ENCODE data around the gene FDXR.
A peak's percentile ranks its signal among the peaks of the same experiment; 100 is the strongest.
"Not testable (repeated sequence)": the region's sequence is repeated elsewhere in the genome, so short reads cannot be mapped to it uniquely, and the experiment has no call there.

Gene FDXR

GRCh38 chr17:74871356-74872076 lies 1.3 kb downstream of the FDXR start:
- DNase-seq (ENCODE audit: low spot score) = no peak

GRCh38 chr17:74870512-74870911 lies 2.3 kb downstream of the FDXR start:
- no peak for DNase-seq (ENCODE audit: low spot score)

- not testable (repeated sequence) for DNase-seq (ENCODE audit: low spot score)
These were observed 2.8 kb downstream of the FDXR start for GRCh38 chr17:74870028-74870427.

GRCh38 chr17:74868908-74869255 lies 3.9 kb downstream of the FDXR start:
- DNase-seq (ENCODE audit: low spot score) = no peak

GRCh38 chr17:74868251-74868907 lies 4.4 kb downstream of the FDXR start:
- DNase-seq (ENCODE audit: low spot score) = no peak

- DNase-seq (ENCODE audit: low spot score) = no peak
These were observed 6.5 kb downstream of the FDXR start for GRCh38 chr17:74866198-74866835.

- DNase-seq (ENCODE audit: low spot score) = no peak
These were observed 7.1 kb downstream of the FDXR start for GRCh38 chr17:74865504-74866197.

GRCh38 chr17:74864866-74865395 lies 7.9 kb downstream of the FDXR start:
- DNase-seq (ENCODE audit: low spot score) = peak; percentile 76

GRCh38 chr17:74864297-74864865 lies 8.4 kb downstream of the FDXR start:
- DNase-seq (ENCODE audit: low spot score) = no peak

GRCh38 chr17:74863420-74864296 lies 9.1 kb downstream of the FDXR start:
- no peak for DNase-seq (ENCODE audit: low spot score)

- no peak for DNase-seq (ENCODE audit: low spot score)
These were observed 9.9 kb downstream of the FDXR start for GRCh38 chr17:74862919-74863318.

- DNase-seq (ENCODE audit: low spot score) = peak; percentile 83
These were observed 10.5 kb downstream of the FDXR start for GRCh38 chr17:74862108-74862901.

GRCh38 chr17:74861662-74862107 lies 11.1 kb downstream of the FDXR start:
- DNase-seq (ENCODE audit: low spot score) = no peak

- no peak for DNase-seq (ENCODE audit: low spot score)
These were observed 11.7 kb downstream of the FDXR start for GRCh38 chr17:74860872-74861661.

- DNase-seq (ENCODE audit: low spot score) = peak; percentile 67
These were observed 12.4 kb downstream of the FDXR start for GRCh38 chr17:74860229-74860871.

- peak; percentile 64 for DNase-seq (ENCODE audit: low spot score)
These were observed 13.2 kb downstream of the FDXR start, which contains the start of gene GRIN2C for GRCh38 chr17:74859459-74860228. TSS of gene GRIN2C (minus strand) at chr17:74859885. CDS start at chr17:74855092, 4,793 bp downstream.

- DNase-seq (ENCODE audit: low spot score) = no peak
These were observed 13.9 kb downstream of the FDXR start for GRCh38 chr17:74858672-74859458.
